ENCODE data around the gene KLHL29. TPM values are rescaled to one million over a fixed set of nuclear protein-coding genes. Genes with fewer than 3 reads are reported as not detected.
A peak's percentile ranks its signal among the peaks of the same experiment; 100 is the strongest.

Gene KLHL29
- total RNA-seq, 6 experiments from 2014 or later, result 1.2 to 10.2 (median 6.4) TPM

DNA sequence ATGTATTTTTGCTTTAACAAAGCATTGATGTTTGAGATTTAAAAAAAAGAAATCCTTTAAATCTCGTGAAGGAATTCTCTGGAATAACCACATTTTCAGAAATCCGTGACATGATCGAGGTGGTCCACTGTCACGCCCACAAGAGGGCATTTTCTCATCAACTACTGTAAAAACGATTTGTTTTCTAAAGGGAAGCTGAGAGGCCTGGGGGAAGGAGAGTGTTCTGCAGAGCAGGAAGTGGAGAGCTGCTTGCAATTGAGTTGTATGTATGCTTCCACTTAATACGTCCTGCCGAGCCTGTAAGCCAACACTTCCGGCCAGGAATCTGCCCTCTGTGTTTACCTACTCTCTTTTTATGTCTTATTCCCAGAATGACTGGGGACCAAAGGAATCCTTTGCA lies 19.4 kb downstream of the KLHL29 start:
- TF ChIP-seq, protein P1, sequence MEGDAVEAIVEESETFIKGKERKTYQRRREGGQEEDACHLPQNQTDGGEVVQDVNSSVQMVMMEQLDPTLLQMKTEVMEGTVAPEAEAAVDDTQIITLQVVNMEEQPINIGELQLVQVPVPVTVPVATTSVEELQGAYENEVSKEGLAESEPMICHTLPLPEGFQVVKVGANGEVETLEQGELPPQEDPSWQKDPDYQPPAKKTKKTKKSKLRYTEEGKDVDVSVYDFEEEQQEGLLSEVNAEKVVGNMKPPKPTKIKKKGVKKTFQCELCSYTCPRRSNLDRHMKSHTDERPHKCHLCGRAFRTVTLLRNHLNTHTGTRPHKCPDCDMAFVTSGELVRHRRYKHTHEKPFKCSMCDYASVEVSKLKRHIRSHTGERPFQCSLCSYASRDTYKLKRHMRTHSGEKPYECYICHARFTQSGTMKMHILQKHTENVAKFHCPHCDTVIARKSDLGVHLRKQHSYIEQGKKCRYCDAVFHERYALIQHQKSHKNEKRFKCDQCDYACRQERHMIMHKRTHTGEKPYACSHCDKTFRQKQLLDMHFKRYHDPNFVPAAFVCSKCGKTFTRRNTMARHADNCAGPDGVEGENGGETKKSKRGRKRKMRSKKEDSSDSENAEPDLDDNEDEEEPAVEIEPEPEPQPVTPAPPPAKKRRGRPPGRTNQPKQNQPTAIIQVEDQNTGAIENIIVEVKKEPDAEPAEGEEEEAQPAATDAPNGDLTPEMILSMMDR (IDR thresholded peaks at IDR 0.05), result peak in 1 of 4 donors; percentile 10
- no peak for TF ChIP-seq POLR2A (IDR thresholded peaks at IDR 0.05)
- no peaks in the 10 kb centered on the region for H3K9me3 ChIP-seq
- 25% methylated on average over 8 of the region's 8 CpGs for WGBS (ENCODE audit: insufficient coverage, low coverage, low lambda C conversion rate, missing lambda C conversion rate)
- H3K27me3 ChIP-seq, result no peaks in the 10 kb centered on the region
- no peaks in the 10 kb centered on the region for H3K4me1 ChIP-seq
- H3K4me3 ChIP-seq, result no peak overlapping the region
- peak; percentile 54 to 64 (median 56) for ATAC-seq
- no peak overlapping the region for H3K27ac ChIP-seq
- intact Hi-C loops (cut with DNase I), result no loop called here
- H3K36me3 ChIP-seq, result no peaks in the 10 kb centered on the region
- DNase-seq, result peak in 1 of 3 donors; percentile 33

DNA sequence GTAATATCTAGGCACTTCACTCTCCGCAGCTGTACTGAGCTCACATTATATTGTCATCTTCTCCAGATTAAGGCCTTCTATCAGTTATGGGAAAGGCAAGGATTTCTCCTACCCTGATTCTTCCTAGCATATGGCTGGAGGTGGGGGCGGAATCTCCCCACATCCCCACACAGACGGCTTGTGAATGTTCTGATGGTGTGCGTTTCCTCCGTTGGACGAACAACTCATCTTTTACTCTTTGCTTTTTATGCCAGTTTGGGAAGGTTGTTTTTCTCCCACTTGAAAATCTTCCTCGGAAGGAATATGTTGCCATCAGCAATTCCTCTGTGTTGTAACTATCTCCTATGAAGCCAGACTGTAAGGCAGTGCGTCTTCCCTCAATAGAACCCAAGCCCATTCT lies 24.3 kb downstream of the KLHL29 start:
- H3K27me3 ChIP-seq, result no peaks in the 10 kb centered on the region
- no peak for DNase-seq
- no peak for TF ChIP-seq POLR2A (IDR thresholded peaks at IDR 0.05)
- TF ChIP-seq, protein P1 (IDR thresholded peaks at IDR 0.05), result no peak
- H3K36me3 ChIP-seq, result no peaks in the 10 kb centered on the region
- no peak for ATAC-seq
- intact Hi-C loops (cut with DNase I), result no loop called here
- no peaks in the 10 kb centered on the region for H3K4me1 ChIP-seq
- H3K4me3 ChIP-seq, result no peak overlapping the region
- 91% methylated on average over 7 of the region's 8 CpGs for WGBS (ENCODE audit: insufficient coverage, low coverage, low lambda C conversion rate, missing lambda C conversion rate)
- no peak overlapping the region for H3K27ac ChIP-seq
- no peaks in the 10 kb centered on the region for H3K9me3 ChIP-seq

DNA sequence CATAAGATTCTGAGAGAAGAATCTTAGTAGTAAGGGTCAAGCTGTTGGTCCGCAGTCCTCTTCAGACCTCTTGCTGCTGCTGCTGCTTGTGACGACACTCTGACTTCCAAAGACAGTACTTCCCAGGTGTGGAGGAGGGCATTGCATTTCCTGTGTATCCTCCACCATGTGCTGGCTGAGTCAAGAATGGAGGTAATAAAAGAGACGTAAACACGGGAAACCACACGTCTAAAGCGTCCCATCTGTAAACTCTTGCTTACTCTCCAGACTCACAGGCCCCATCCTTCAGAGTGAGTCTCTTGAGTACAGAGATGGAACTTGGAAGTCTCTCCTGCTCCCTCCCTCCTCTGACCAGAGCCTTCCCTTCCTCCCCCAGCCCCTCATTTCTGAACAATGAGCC lies 25.6 kb downstream of the KLHL29 start:
- no peaks in the 10 kb centered on the region for H3K36me3 ChIP-seq
- WGBS (ENCODE audit: insufficient coverage, low coverage, low lambda C conversion rate, missing lambda C conversion rate), result 89% methylated on average over 5 of the region's 6 CpGs
- no peaks in the 10 kb centered on the region for H3K27me3 ChIP-seq
- TF ChIP-seq POLR2A (IDR thresholded peaks at IDR 0.05), result no peak
- TF ChIP-seq, protein P1 (IDR thresholded peaks at IDR 0.05), result no peak
- H3K9me3 ChIP-seq, result no peaks in the 10 kb centered on the region
- peak in 1 of 3 donors; percentile 3 for DNase-seq
- no peak for ATAC-seq
- no peak overlapping the region for H3K27ac ChIP-seq
- H3K4me3 ChIP-seq, result no peak overlapping the region
- intact Hi-C loops (cut with DNase I), result no loop called here
- H3K4me1 ChIP-seq, result no peaks in the 10 kb centered on the region

DNA sequence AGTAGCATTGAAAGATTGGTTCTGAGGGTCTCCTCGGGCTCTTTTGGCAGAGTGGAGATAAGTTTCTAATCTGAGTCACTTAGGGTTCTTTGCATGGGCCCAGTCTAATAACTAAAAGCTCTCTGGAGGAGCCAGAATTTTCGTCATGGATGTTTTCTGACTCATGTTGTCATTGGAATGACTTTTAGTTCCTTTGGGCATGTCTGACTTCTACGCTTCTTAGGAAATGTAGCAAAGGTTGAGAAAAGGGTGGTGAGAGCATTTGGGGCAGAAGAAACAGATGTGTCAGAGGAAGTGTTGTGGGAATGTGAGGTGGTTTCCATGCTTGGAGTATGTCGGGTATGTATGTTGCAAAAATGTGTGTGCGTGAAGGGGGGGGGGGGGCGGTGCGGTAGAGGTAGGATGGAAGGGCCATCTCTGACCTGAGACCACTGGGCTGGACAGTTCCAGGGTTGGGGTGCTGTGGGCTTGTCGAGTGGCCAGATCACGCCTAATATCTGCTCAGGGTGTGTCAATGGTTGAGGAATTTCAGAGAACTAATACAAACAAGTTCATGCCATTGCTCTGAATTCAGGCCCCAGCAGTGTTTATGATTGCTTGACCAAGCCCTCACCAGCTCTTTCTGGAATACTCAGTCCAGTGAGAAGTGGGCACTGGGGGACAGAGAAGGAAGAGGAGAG lies 26.9 kb downstream of the KLHL29 start:
- ATAC-seq (no peak), DNase-seq (peak in 1 of 3 donors; percentile 10)
- no peaks in the 10 kb centered on the region for H3K36me3 ChIP-seq
- TF ChIP-seq, protein P1 (IDR thresholded peaks at IDR 0.05), result no peak
- intact Hi-C loops (cut with DNase I), result no loop called here
- no peak overlapping the region for H3K27ac ChIP-seq
- H3K4me3 ChIP-seq, result no peak overlapping the region
- no peaks in the 10 kb centered on the region for H3K9me3 ChIP-seq
- 83% methylated on average over 8 of the region's 9 CpGs for WGBS (ENCODE audit: insufficient coverage, low coverage, low lambda C conversion rate, missing lambda C conversion rate)
- no peaks in the 10 kb centered on the region for H3K27me3 ChIP-seq
- no peaks in the 10 kb centered on the region for H3K4me1 ChIP-seq
